GM12878 (cell line): ENCODE data around the gene FAM47E. TPM values are rescaled to one million over a fixed set of nuclear protein-coding genes. Genes with fewer than 3 reads are reported as not detected.

Experiments used
- ATAC-seq: fragments of 200-7000 bp; cut with Tn5 transposase; 3 replicates; pipeline ENCODE4 v1.9.1; 2020; ENCODE audit warnings: mild to moderate bottlenecking, moderate library complexity
- BruUV-seq: library from RNA; stranded (reverse); fragments of 400-500 nt; replicated peaks from 2 replicates; lab custom pipeline; 2021; lab: Mats Ljungman, UMichigan
- CTCF ChIA-PET: fragments of 300-600 bp; sonication (Branson Sonifier 250); formaldehyde crosslinking; extraction: SDS; loops from one replicate; lab custom pipeline; 2021; ENCODE audit warnings: inconsistent platforms; lab: Yijun Ruan, JAX
- POLR2A ChIA-PET: fragments of 350-600 bp; formaldehyde crosslinking; extraction: SDS; loops from one replicate; lab custom pipeline; 2021; ENCODE audit warnings: inconsistent platforms; lab: Charles Lee
- RAD21 ChIA-PET: fragments of 300-600 bp; sonication (Branson Sonifier 250); formaldehyde crosslinking; loops from one replicate; lab custom pipeline; 2023; ENCODE audit warnings: antibody characterized with exemption; ENCODE audit not compliant: unreplicated experiment; lab: Charles Lee
- SMC1A ChIA-PET: fragments of 300-600 bp; sonication (Branson Sonifier 250); formaldehyde crosslinking; loops from one replicate; lab custom pipeline; 2023; ENCODE audit not compliant: unreplicated experiment, uncharacterized antibody; lab: Charles Lee
- DNase-seq: peaks from one replicate; pipeline ENCODE4 v3.0.0-alpha.2; 2011; ENCODE audit warnings: low read depth, low spot score
- FAIRE-seq: peaks from 3 replicates; lab custom pipeline; 2011; peaks lifted over from hg19 to GRCh38; lab: Jason Lieb, UNC
- H2AFZ ChIP-seq: 2 replicates; pipeline ENCODE4 v1.6.0; 2011; ENCODE audit warnings: low read depth, low read length, control low read depth; ENCODE audit not compliant: control insufficient read depth
- H3K27ac ChIP-seq: 2 replicates; pipeline ENCODE4 v1.5.1; 2011; ENCODE audit warnings: control low read depth; ENCODE audit not compliant: control insufficient read depth, insufficient read depth
- H3K27me3 ChIP-seq, 2 experiments: replicated peaks in 1 of 2; 2 replicates each; pipeline versions ENCODE4 v1.6.0 to v1.6.1; 2011; ENCODE audit warnings: low read length in 1 of 2; ENCODE audit not compliant: control insufficient read depth in 2 of 2, insufficient read depth in 2 of 2
- H3K36me3 ChIP-seq, 2 experiments: 2 replicates each; pipeline ENCODE4 v1.5.1; 2011; ENCODE audit warnings: low read length in 1 of 2; ENCODE audit not compliant: control insufficient read depth in 2 of 2, insufficient read depth in 2 of 2
- H3K4me1 ChIP-seq: 2 replicates; pipeline ENCODE4 v1.6.1; 2011; ENCODE audit warnings: mild to moderate bottlenecking, low read length, moderate library complexity, mixed read lengths; ENCODE audit not compliant: control insufficient read depth, insufficient read depth
- H3K4me2 ChIP-seq: 2 replicates; pipeline ENCODE4 v1.6.0; 2011; ENCODE audit warnings: control low read depth; ENCODE audit not compliant: control insufficient read depth, insufficient read depth
- H3K4me3 ChIP-seq: fragments of 200-600 bp; sonication (generic); 2 replicates; pipeline ENCODE4 v1.5.1; 2016
- H3K79me2 ChIP-seq: 2 replicates; pipeline ENCODE4 v1.6.0; 2011; ENCODE audit warnings: low read length; ENCODE audit not compliant: control insufficient read depth, insufficient read depth
- H3K9ac ChIP-seq: 2 replicates; pipeline ENCODE4 v1.8.0; 2011; ENCODE audit warnings: low read length, control low read depth, mixed read lengths; ENCODE audit not compliant: control insufficient read depth, insufficient read depth
- H3K9me3 ChIP-seq: replicated peaks from 3 replicates; pipeline ENCODE4 v1.5.1; 2011; ENCODE audit warnings: mild to moderate bottlenecking, low read length; ENCODE audit not compliant: control insufficient read depth, insufficient read depth
- H4K20me1 ChIP-seq: 2 replicates; pipeline ENCODE4 v1.6.0; 2011; ENCODE audit not compliant: control insufficient read depth, insufficient read depth
- DPF2 ChIP-seq: fragments of 450-650 bp; IDR thresholded peaks from 2 replicates; pipeline ENCODE4 v1.6.1; 2017; ENCODE audit warnings: mild to moderate bottlenecking
- IKZF2 ChIP-seq, 2 experiments: fragments of 450-650 bp; IDR thresholded peaks; 2 replicates each; pipeline ENCODE4 v1.6.1; 2017; ENCODE audit warnings: mild to moderate bottlenecking in 2 of 2, moderate library complexity in 2 of 2
- NFYB ChIP-seq: IDR thresholded peaks from 2 replicates; pipeline ENCODE4 v1.6.1; 2011; ENCODE audit warnings: low read depth, mild to moderate bottlenecking, low read length, improper control_type of control experiment, moderate library complexity; ENCODE audit not compliant: insufficient read depth
- PAX8 ChIP-seq: fragments of 450-650 bp; IDR thresholded peaks from 2 replicates; pipeline ENCODE4 v1.6.1; 2017; ENCODE audit warnings: mild to moderate bottlenecking, moderate library complexity
- POLR2A ChIP-seq: IDR thresholded peaks from 2 replicates; pipeline ENCODE4 v1.6.1; 2011; ENCODE audit warnings: low read depth, mild to moderate bottlenecking, low read length
- RBBP5 ChIP-seq: fragments of 200-600 bp; sonication (generic); conservative IDR thresholded peaks from 2 replicates; pipeline ENCODE4 v1.6.1; 2016
- TCF12 ChIP-seq: IDR thresholded peaks from 2 replicates; pipeline ENCODE4 v1.6.1; 2011; ENCODE audit warnings: low read depth, mild to moderate bottlenecking, low read length
- WGBS: methylation state at CpG from one replicate; pipeline ENCODE4 v1.1.6; 2016; ENCODE audit warnings: low lambda C conversion rate; ENCODE audit not compliant: insufficient replicate concordance, insufficient coverage; ENCODE audit errors: missing lambda C conversion rate; 5-methylcytosine and 5-hydroxymethylcytosine counted together
- in situ Hi-C: fragments of 300-500 bp; cut with MboI; formaldehyde crosslinking; loops from 9 replicates; pipeline ENCODE4 v1.14.3; 2018; ENCODE audit warnings: mixed read lengths
- intact Hi-C: fragments of 100-400 bp; cut with micrococcal nuclease; formaldehyde crosslinking; loops from one replicate; pipeline ENCODE4 v1.14.2; 2022; ENCODE audit not compliant: unreplicated experiment
- polyA plus RNA-seq, 11 experiments: library from polyadenylated mRNA; depleted of rRNA in 4 of 11; unstranded in 6 of 11; stranded (reverse) in 5 of 11; fragments of >200 nt; fragmentation: Nextera tagmentation in 4 of 11; fragmentation: Illumina TruSeq in 1 of 11; extraction: Ambion mirVana in 4 of 11; extraction: Trizol in 1 of 11; gene quantifications; 1 replicate in 1 of 11; 2 replicates in 10 of 11; pipeline versions ENCODE4 v1.2.1 to v1.2.3, GENCODE V29; 2011 to 2016; ENCODE audit warnings: inconsistent platforms in 2 of 11, missing spikeins in 2 of 11, low read depth in 1 of 11
- total RNA-seq, 4 experiments: library from RNA; depleted of rRNA in 3 of 4; stranded (reverse); fragments of >200 nt in 3 of 4; fragmentation: Illumina TruSeq in 1 of 4; extraction: Trizol in 1 of 4; gene quantifications; 2 replicates each; pipeline versions ENCODE4 v1.2.1 to v1.2.3, GENCODE V29; 2013 to 2021
- TF ChIP-seq, protein P1 (sequence below): fragments of 450-650 bp; IDR thresholded peaks from 2 replicates; pipeline ENCODE4 v1.6.1; 2017; ENCODE audit warnings: mild to moderate bottlenecking, moderate library complexity

Gene FAM47E
- total and polyA plus RNA-seq, 10 of the 15 experiments (the other 5 are each of a cell fraction or from before 2014, with no cell fraction given): 0.03 TPM; not detected in 9

DNA sequence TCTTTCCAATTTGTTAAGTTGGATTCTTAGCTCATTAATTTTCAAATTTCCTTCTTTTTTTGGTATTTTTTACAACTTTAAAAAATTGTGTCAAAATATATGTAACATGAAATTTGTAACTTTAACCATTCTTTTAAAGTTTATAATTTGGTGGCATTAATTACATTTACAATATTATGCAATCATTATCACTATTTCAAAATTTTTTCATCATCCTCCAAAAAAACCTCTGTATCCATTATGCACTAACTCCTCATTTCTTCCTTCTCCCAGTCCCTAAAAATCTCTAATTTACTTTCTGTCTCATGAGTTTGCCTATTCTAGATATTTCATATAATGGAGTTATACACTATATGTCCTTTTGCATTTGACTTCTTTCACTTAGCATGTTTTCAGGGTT lies 4.7 kb upstream of the FAM47E start:
- TF ChIP-seq TCF12: no peak
- no peak for TF ChIP-seq DPF2
- no peak for TF ChIP-seq PAX8
- TF ChIP-seq IKZF2 (IDR thresholded peaks at IDR 0.05): no peak
- no peak for TF ChIP-seq RBBP5
- Histone ChIP-seq H3K36me3 (no peaks in the 10 kb centered on the region), H2AFZ (no peak overlapping the region), H3K27me3 (peaks cover 2 to 5% of the 10 kb centered on the region in 2 experiments), H3K4me1 (no peaks in the 10 kb centered on the region), H3K27ac (no peak overlapping the region), H3K9ac (no peak overlapping the region), H3K4me2 (no peak overlapping the region), H3K9me3 (no peaks in the 10 kb centered on the region; the same call in 2 of the 3 replicates), H3K79me2 (no peaks in the 10 kb centered on the region), H4K20me1 (no peaks in the 10 kb centered on the region), H3K4me3 (no peak overlapping the region)
- intact Hi-C loops: no loop called here
- ChIA-PET CTCF (interaction anchor here (2.0 kb wide), 1 partner anchor 67 kb away, joined by 8 read pairs; no protein-coding TSS in a partner anchor), RAD21 (no interaction called here), SMC1A (interaction anchor here (1.0 to 1.3 kb wide), 2 partner anchors 66 to 308 kb away, joined by 3 read pairs; no protein-coding TSS in a partner anchor), POLR2A (no interaction called here)
- in situ Hi-C loops: no loop called here
- FAIRE-seq (no peak), ATAC-seq (no peak), DNase-seq (no peak)
- no TSS peak for BruUV-seq

DNA sequence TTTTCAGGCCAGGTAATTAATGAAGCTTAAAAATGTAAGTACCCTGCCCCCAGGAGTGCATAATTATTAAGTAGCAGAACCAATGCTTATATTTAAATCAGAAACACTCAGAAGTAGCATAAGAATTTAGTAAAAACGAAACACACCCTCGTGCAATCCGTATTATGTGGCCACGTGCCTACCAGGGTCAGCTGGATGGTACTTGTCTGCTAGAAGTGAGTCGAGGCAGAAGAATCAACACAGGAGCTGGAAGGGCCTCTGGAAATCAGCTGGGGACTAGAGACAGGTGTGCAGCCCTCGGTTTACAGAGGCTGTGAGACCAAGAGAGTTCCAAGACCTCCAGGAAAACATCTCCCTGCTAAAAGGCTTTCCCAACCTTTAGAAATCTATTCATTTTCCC lies 559 bp upstream of the FAM47E start:
- CTCF ChIA-PET: interaction anchor here (0.8 kb wide), 1 partner anchor 72 kb away, joined by 5 read pairs; no protein-coding TSS in a partner anchor
- FAIRE-seq (no peak), ATAC-seq (no peak), DNase-seq (no peak)
- Histone ChIP-seq H3K4me3 (no peak overlapping the region; the same call in 1 of the 2 replicates), H3K27me3 (peaks cover 2 to 5% of the 10 kb centered on the region in 2 experiments), H3K4me1 (no peaks in the 10 kb centered on the region), H3K36me3 (no peaks in the 10 kb centered on the region), H3K79me2 (no peaks in the 10 kb centered on the region), H3K27ac (no peak overlapping the region), H2AFZ (no peak overlapping the region), H3K4me2 (no peak overlapping the region), H3K9ac (no peak overlapping the region), H3K9me3 (no peaks in the 10 kb centered on the region; the same call in 2 of the 3 replicates), H4K20me1 (no peaks in the 10 kb centered on the region)
- intact Hi-C loops (no loop called here), in situ Hi-C loops (no loop called here)
- SMC1A ChIA-PET: interaction anchor here (1.1 kb wide), 1 partner anchor 70 kb away, joined by 4 read pairs; no protein-coding TSS in a partner anchor
- RAD21 ChIA-PET: no interaction called here
- POLR2A ChIA-PET: no interaction called here
- WGBS: 3% methylated on average over 6 of the region's 6 CpGs
- no TSS peak for BruUV-seq
- TF ChIP-seq NFYB (no peak), POLR2A (no peak)
- TF ChIP-seq, protein P1, sequence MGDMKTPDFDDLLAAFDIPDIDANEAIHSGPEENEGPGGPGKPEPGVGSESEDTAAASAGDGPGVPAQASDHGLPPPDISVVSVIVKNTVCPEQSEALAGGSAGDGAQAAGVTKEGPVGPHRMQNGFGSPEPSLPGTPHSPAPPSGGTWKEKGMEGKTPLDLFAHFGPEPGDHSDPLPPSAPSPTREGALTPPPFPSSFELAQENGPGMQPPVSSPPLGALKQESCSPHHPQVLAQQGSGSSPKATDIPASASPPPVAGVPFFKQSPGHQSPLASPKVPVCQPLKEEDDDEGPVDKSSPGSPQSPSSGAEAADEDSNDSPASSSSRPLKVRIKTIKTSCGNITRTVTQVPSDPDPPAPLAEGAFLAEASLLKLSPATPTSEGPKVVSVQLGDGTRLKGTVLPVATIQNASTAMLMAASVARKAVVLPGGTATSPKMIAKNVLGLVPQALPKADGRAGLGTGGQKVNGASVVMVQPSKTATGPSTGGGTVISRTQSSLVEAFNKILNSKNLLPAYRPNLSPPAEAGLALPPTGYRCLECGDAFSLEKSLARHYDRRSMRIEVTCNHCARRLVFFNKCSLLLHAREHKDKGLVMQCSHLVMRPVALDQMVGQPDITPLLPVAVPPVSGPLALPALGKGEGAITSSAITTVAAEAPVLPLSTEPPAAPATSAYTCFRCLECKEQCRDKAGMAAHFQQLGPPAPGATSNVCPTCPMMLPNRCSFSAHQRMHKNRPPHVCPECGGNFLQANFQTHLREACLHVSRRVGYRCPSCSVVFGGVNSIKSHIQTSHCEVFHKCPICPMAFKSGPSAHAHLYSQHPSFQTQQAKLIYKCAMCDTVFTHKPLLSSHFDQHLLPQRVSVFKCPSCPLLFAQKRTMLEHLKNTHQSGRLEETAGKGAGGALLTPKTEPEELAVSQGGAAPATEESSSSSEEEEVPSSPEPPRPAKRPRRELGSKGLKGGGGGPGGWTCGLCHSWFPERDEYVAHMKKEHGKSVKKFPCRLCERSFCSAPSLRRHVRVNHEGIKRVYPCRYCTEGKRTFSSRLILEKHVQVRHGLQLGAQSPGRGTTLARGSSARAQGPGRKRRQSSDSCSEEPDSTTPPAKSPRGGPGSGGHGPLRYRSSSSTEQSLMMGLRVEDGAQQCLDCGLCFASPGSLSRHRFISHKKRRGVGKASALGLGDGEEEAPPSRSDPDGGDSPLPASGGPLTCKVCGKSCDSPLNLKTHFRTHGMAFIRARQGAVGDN: no peak
